NCI-H1930 (cell line): ENCODE data around the gene RUFY1.
"Not testable (repeated sequence)": the region's sequence is repeated elsewhere in the genome, so short reads cannot be mapped to it uniquely, and the experiment has no call there.

Source experiments
- DNase-seq, 2 experiments: peaks; one replicate each; lab custom pipeline; 2025; lab: John Stamatoyannopoulos, UW

Gene RUFY1, protein sequence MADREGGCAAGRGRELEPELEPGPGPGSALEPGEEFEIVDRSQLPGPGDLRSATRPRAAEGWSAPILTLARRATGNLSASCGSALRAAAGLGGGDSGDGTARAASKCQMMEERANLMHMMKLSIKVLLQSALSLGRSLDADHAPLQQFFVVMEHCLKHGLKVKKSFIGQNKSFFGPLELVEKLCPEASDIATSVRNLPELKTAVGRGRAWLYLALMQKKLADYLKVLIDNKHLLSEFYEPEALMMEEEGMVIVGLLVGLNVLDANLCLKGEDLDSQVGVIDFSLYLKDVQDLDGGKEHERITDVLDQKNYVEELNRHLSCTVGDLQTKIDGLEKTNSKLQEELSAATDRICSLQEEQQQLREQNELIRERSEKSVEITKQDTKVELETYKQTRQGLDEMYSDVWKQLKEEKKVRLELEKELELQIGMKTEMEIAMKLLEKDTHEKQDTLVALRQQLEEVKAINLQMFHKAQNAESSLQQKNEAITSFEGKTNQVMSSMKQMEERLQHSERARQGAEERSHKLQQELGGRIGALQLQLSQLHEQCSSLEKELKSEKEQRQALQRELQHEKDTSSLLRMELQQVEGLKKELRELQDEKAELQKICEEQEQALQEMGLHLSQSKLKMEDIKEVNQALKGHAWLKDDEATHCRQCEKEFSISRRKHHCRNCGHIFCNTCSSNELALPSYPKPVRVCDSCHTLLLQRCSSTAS

DNA sequence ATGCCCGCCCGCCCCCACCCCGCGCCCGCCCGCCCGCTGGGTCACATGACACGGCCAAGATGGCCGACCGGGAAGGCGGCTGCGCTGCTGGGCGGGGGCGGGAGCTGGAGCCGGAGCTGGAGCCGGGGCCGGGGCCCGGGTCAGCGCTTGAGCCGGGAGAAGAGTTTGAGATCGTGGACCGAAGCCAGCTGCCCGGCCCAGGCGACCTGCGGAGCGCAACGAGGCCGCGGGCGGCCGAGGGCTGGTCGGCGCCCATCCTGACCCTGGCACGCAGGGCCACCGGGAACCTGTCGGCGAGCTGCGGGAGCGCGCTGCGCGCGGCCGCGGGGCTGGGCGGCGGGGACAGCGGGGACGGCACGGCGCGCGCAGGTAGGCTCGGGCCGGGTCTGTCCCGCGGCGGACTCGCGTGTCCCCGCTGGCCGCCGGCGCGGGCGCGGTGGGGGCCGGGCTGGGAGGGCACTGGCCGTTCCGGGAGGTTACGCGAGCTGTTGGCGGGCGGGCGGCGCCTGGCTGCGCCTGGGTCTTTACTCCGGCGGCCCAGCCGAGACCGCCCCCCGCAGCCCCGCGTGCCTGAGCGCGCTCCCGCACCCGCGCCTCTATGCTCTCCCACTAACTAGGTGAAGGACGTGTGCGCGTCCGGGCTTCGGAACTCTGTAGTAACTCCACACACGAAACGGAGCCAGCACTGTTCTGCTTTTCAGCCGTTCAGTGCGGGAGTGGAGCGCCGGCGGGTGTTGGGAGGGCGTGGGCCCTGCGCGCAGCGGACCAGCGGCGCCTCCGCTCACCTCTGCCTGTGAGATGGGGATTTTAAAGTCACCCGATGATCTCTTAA, at the start of gene RUFY1:
TSS of gene RUFY1 (plus strand) at position 44 of the 832 bp plus-strand sequence. CDS start at position 60, 16 bp downstream.
- DNase-seq = peak; percentile 26 to 71

DNA sequence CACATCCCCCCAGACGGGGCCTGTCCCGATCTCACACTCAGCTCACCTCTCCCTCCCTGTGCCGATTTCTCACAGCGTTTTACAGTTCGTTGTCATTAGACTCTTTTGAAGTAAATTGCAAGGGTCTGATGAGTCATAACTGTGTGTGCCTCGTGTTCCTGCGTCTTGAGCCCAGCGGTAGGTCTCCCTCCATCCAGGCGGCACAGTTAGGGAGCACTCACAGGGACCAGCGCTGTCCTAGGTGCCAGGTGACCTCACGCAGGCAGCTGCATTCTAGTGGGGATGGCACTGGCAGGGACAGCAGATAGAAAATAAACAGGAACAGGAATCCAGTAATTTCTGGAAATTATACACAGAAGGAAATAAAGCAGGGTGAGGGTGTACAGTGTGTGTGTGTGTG, 48.4 kb upstream of the RUFY1 start:
- DNase-seq = not testable (repeated sequence)

DNA sequence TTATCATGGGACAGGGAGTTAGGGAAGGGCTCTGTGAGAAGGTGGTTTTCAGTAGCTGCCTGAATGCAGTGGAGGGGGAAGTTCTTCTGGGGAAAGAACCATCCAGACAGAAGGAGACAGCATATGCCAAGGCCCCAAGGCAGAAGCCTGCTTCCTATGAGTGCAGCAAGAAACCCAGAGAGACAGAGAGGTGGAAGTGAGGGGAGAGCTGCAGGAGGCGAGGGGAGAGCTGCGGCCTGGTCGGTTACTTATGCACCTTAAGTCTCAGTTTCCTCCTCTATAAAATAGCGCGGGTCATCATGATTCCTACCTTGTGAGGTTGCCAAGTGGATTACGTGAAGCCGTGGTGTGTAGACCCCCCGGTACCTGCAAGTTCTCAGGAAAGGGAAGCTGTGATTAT, 47.9 kb upstream of the RUFY1 start:
- DNase-seq = not testable (repeated sequence)

DNA sequence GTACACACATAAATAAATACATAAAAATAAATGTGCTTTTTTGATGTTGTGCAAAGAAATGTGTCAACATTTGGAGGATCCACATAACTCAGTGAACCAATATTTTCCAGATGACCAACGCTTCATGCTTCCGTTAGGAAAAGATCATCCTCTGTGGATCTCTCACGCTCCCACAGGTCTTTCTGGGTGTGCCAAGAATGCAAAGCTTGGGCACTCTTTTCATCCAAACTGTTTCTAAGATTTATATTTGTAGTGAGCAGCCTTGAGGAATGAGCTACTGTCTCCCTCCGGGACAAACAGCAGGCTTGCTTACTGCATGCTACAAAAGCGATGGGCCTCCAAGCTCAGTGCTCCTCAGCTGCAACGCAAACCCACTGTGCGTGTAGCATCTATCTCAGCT, 46.2 kb upstream of the RUFY1 start:
- DNase-seq = no peak

DNA sequence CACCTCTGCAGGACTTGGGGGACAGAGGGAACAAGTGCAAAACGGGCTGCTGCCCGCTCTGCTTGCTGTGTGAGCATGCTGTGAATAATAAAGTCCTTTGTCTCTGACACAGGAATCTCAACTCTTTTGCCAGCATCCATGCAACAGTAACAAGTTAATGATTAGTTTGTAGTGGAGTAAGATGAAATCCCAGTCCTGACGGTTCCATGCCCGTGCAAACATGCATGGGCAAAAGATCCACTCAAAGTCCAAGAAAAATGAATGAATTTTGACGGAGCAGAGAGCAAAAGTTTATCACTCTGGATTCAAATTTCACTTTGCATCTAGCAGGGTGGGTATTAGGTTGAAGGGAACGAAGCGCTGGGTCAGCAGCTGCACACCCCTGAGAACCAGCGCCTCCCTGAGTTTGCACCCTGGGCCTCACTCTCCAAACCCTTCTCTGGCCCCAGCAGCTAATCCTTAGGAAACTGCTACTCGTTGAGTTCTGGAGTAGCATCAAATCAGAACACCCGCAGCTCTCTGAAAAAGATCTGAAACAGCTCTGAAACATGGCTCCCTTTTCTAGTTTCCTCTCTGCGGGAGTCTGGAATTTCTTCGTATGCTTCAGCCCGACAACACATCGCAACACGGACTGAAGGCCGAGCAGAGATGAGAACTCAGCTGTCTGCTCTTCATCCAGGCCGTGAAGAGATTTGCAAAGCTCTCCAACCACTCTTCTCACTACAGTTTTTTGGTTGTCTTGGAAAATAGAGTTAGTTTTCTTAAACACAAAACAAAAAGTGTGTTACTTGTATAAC, 45.6 kb upstream of the RUFY1 start:
- DNase-seq = no peak

DNA sequence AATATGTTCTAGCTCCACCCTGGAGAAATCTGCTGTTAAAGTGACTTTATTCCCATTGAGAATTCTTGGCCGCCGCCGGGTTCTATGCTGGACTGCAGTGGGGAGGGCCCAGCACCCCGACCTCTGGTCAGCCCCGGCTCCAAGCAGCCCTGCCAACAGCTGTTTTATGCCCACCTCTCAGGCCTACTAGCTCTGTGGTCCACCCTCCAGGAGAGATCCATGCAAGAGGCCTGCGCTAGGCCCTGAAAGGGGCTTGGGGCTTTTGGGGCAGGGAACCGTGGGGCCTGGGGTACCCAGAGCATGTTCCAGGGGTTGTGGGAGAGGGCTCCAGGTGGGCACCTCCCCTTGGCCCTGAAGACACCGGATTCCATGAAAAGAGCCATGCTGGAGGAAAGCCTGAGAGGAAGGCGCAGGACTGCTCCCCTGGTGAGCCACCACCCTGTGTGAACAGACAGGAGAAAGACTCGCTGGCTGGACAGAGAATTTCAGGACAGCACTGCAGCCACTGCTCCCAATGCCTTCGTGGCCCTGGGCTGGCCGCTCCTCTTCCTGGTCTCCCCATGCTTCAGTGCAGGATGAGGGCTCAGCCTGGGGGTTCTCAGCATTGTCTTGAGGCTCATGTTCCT, 44.6 kb upstream of the RUFY1 start:
- no peak for DNase-seq

DNA sequence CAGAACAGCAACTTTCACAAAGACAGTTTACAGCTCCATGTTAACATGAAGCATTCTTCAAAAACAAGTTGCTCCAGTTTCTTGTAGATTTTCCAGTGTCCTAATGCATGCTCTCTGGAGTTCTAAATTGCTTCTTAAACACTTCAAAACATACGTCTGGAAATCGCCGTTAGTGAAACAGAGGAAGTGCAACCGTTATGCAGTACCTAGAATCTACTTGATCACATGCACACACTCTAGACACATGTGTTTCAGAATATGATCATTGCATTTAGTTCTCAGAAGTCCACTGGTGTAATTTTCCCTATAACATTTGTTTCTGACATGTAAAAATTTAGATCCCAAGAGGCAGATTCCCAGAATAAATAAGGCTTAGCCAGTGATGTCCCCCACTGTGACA, 41.1 kb upstream of the RUFY1 start:
- DNase-seq = no peak

DNA sequence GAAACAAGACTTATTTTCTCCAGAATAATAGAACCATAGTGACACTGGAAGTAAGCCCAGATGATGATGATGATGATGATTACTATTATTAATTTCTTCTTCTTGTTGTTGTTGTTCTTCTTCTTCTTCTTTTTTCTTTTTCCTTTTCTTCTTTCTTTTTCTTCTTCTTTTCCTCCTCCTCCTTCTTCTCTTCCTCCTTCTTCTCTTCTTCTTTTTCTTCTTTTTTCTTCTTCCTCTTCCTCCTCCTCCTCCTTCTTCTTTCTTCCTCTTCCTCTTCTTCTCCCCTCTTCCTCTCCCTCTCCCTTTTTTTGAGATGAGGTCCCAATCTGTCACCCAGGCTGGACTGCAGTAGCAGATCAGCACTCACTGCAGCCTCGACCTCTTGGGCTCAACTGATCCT, 40.5 kb upstream of the RUFY1 start:
- no peak for DNase-seq

DNA sequence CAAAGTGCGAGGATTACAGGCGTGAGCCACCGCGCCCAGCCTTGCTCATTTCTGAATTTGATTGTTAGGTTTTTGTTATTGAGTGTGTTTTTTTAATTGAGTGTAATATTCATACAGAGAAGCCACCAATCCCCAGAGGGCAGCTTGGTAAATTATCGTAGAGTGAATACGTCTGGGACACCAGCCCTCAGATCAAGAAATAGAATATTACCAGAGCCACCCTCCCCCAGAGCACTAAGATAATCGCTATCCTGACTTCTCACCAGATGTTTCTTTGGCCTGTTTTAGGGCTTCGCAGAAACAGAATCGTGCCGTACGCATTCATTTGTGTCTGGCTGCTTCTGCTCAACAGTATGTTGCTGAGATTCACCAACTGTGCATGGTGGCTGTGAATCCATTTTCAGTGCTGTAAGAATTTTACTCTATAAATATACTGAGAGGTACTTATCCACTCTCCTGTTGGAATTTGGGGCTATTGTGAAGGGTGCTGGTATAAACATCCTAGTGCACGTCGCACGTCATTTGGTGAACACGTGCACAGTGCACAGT, 37.8 kb upstream of the RUFY1 start:
- no peak for DNase-seq

DNA sequence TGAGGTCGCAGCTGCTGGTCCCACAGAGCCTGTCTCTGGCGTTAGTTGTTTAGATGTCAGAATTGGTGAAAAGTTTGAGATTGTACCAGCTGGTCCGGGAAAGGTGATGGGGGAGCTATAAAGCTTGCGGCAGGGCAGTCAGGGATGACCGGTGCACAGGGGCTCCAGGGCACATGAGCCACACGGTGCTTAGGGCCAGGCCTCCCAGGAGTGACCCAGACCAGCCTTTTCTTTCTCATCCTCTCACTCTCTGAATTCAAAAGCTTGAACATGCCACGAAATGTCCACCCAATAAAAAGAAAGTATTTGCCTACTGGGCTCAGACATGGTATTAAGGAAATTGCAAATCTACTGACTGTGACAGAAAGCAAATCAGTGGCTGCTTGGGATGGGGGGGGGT, 34.9 kb upstream of the RUFY1 start:
- not testable (repeated sequence) for DNase-seq

DNA sequence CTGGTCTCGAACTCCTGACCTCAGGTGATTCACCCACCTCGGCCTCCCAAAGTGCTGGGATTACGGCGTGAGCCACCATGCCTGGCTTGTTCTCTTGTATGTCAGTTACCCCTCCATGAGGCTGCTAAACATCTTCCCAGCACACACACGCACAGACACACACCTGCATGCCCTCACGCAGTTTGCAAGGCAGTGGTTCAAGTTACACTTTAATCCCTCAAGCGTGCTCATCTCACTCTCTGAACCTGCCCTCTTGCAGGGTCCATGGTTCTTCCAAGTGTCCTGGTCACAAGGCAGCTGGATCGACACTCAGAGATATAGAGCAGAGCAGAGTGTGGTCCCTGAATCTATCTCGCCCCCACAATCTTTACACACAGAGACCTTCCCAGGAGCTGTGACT, 34.1 kb upstream of the RUFY1 start:
- DNase-seq = no peak

DNA sequence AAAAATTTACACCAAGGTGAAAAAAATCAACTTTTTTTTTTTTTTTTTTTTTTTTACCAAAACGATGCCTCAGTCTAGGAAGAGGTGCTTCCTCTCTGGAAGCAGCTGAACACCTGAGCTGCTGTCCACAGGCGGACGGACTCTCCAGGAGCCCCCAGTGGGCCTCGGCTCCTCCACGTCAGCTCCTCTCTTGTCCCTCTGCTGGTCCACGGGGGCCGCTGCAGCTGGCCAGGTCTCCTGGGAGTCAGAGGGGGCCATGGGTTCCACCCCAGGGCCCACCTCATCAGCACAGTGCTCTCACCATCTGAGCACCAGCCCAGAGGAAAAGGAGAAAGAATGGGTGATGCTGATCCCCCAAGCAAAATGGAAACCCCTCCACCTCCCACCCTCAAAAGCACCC, 32.6 kb upstream of the RUFY1 start:
- DNase-seq = not testable (repeated sequence)

DNA sequence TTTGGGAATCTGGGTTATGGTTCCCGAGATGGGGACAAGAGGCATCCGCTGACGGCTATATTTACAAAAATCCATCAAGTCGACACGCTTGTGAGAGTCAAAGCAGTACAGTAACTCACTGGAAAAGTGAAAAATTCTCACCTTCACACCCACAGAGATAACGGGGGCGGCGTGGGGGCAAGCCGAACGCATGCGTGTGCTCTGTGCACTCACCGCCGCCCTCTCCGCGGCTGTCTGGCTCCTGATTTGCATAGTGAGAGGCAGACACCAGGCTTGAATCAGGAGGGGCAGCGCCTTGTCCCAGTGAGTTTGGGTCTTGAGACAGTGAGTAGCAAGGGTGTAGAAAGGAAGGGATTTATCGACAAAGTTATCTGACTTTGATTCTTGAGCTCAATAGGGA, 32.0 kb upstream of the RUFY1 start:
- not testable (repeated sequence) for DNase-seq

DNA sequence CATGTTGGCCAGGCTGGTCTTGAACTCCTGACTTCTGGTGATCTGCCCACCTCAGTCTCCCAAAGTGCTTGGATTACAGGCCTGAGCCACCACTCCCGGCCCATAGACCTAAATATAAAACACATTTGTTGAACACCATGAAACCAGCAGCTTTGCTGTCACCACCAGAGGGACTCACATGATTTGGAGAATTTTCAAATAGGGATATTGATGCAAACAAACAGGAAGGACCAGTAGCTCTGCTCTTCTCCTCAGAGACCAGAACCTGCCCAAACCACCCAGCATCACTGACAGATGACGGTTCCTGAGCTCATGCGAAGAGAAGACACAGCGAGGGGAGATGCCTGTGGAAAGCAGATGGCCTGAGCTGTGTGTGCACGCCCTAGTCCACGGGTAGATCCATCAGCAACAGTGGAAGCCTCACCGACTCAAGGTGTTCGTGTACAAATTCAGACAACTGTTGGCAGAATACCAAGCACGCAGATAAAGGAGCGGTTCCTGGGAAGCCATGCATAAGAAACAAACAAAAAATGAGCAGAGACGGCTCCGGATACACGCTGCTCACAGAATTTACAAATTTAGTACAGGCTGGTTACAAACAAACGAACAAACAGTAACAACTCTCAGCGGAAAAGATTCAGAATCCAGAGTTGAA, 30.8 kb upstream of the RUFY1 start:
- DNase-seq = not testable (repeated sequence)

DNA sequence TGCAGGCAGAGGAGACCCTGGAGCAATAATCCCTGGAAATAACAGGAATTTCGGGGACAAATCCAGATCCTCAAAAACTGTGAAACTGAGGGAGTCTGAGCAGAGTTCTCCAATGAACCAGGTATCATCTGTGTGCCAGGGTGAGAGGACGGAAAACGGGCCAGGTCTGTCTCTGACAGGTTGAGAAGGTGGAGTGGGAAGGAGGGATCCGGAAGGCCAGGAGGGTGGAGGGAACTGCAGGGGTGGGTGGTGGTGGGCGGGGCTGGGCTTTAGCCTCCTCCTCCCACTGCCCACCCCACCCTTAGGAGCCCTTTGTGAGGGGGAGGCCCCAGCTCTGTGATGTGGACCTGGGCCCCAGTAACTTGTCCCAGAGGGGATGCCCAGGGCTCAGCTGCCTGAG, 28.2 kb upstream of the RUFY1 start:
- not testable (repeated sequence) for DNase-seq

DNA sequence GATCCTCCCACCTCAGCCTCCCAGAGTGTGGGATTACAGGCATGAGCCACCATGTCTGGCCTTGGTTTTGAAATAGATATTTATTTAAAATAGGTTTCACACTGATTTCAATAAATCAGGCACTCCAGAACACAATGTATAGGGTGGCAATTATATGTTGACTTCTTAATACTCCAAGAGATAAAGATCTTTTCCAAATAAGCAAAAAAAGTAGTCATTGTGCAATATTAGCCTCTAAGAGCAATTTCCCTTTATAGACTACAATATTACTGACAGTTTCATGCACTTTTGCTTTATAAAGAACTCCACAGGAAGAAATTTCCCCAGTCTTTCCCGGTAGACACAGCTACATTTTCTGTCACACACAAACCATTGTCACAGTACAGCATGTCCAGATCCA, 23.4 kb upstream of the RUFY1 start:
- DNase-seq = no peak

DNA sequence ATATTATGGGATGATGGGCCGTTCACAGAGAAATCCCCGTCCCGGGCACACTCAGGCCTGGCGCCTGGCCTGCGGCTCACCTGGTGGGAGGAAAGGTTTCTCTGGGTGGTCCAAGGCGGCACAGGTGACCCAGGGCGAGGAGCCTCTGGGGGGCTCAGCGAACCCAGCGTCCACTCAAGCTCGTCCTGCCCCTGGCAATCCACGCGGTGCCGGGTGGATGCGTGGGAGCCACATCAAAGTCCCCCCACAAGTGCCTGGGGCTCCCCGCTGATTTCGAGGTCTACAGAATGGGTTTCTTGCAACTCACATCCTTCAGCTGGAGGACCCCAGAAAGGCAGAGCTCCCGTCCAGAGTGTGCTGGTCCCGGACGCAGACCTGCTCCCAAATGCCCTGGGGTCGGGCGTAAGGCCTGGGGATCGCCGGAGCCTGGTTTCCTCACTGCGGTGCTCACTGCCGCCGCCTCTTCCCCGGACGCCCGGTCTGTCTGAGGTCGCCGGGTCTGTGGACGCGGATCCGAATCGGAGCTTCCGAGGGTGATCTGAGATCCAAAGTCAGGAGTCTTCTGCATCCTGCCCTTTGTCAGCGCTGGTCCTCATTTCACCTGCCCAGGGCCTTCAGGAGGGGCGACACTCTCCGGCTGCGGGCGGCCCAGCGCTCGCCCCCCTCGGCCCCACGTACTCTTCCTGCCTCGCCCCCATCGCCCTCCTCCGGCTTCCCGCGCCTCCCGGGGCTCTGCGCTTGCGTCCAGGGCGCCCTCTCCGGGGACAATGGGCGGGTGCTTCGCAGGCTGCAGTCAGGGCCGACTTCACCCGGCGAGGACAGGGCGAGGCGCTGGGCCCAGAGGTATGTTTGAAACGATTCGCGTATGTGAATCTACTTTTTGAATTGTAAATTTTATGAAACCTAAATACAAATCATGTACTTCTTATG, 20.0 kb upstream of the RUFY1 start:
- peak; percentile 15 to 41 for DNase-seq

DNA sequence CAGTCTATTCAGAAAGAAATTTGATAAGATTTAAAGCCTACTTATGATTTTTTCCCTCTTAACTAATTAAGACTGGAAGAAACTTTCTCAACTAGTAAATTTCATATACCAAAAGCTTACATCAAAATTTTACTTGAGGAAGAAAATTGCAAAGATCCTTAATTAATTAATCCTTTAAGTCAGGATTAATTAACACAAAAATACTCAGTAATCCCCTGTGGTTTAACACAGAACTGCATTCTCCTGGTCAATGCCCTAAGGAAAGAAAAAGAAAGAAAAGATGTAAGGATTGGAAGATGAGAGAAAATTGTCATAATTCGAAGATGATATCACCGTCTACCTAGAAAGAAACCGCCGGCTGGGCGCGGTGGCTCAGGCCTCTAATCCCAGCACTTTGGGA, 17.3 kb upstream of the RUFY1 start:
- no peak for DNase-seq

DNA sequence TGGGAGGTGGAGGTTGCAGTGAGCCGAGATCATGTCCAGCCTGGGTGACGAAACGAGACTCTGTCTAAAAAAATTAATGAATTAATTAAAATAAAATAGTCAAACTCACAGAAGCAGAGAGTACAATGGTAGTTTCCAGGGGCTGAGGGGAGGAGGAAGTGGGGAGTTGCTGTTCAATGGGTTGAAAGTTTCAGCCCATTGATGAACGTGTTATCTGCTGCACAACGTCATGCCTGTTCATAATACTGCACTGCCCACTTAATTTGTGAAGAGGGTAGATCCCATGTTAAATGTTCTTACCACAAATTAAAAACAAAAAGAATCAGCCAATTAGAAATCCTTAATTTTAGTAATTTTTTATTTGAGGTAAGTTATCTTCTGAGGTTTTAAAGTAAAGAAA, 16.4 kb upstream of the RUFY1 start:
- no peak for DNase-seq
